Renal pelvis (tissue), 4 donors: ENCODE data around the gene TACR2. TPM values are rescaled to one million over a fixed set of nuclear protein-coding genes. Genes with fewer than 3 reads are reported as not detected.
A peak's percentile ranks its signal among the peaks of the same experiment; 100 is the strongest.

Experiments
- DNase-seq: peaks from one replicate; pipeline ENCODE4 v3.0.0-alpha.2; 2013
- polyA plus RNA-seq, 3 donors: library from polyadenylated mRNA; unstranded; fragments of 120-200 nt; gene quantifications; one replicate each; pipeline ENCODE4 v1.2.1, GENCODE V29; 2013; ENCODE audit not compliant: insufficient read length in 3 of 3

Gene TACR2
- polyA plus RNA-seq, 3 donors = 0.16 to 0.34 (median 0.29) TPM

DNA sequence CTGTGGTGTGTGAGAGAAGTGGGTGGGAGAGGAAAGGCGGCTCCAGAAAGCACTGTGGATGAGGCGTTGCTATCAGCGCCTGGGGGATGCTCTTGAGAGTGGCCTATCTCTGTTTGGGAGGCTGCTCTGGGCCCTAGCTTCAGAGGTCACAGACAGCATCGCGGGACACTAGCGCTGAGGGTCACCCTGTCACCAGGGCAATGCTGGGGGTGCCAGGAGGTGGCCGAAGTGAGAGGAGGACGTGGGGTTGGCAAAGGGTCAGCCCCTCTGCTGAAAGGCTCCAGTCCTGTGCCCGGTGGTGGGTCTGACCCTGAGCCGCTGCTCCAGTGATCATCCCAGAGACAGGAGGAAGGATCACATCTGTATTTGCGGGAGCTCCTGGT lies 3.0 kb upstream of the TACR2 start:
- no peak for DNase-seq

DNA sequence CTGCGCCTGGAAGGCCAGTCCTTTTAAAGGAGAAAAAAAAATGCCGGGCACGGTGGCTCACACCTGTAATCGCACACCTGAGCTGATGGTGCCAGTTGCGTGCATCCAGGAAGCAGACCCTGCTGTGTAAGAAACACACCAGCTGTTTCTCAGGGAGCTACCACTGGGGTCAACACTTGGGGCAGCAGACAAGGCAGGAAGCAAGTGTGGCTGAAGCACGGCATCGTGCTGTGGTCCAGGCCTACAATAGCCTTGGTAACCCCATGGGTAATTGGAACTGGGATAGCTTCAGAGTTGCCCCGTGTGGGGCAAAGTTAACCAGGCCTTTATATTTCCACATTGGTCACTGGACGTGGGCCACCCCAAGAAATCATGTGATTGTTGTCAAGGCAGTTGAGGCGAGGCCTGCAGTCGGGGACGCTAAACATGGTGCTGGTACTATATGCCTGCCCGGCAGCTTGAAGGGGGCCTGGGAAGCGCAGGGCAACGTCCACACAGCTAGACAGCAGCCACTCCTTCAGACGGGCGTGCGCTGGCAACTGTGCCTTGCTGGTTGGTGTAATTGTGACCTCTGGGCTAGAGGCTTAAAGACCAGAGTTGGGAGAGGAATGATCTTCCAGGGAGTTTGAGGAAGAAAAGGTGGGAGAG lies 2.5 kb upstream of the TACR2 start:
- no peak for DNase-seq

DNA sequence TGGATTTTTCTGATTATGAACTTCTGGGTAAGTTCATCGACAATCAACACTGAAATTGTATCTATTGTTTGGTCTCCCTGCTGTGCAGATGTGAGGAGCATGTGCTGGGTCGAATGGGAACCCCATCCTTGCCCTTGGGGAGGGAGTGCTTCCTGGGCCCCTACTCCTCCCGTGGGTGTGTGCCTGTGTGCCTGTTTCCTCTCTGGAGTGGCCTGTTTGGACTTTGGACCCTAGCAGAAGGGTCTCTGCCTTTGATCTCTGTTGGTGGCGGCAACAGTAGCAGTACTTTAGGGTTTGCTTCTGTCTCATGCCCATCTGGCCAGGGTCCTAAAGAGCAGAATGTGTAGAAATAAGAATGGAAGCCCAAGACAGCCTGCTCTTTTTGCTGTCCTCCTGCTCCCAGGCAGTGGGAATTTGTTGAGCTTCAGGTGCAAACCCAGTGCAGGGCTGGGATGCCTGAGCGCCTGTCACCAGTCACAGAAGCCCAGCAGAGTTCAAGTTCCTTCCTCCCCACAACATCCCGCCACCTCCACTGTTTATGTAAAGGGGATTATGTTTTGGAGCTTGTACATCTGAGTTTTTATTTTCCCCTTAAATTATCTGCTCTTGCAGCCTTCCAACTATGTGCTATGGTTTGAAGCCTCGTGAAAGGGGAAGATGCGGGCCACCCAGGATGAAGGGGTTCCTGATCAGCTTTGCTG lies 1.5 kb upstream of the TACR2 start:
- no peak for DNase-seq

DNA sequence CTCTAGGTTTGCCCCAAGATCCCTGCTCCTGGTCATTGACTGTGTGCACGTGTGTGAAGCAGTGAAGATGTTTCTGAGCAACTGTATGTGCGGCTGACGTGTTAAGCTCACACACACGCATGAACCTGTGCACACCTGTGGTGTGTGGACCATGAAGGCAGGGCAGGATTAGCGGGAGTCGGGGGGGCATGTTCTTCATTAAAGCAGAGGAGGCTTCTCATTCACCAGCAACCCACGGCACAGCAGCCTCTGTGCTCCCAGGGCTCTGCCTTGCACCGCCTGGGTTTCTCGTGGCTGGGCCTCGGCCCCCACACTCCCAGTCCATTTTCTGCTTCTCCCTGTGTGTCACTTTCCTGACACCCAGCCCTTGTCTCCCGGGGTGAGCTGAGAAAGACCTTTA lies 824 bp upstream of the TACR2 start:
- DNase-seq = no peak

DNA sequence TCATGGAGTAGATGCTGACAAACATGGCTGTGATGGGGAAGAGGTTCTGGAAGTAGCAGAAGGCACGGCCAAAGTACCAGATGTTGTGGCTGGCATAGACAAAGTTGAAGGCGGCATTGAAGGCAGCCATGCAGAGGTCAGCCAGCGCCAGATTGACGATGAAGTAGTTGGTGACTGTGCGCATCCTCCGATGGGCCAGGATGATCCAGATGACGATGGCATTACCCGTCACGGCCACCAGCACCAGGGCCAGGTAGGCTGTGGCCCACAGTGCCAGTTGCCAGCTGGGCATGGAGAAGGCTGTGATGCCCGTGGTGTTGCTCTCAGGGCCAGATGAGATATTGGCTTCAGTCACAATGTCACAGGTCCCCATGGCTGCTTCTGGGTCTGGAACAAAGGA lies 767 bp downstream of the TACR2 start:
- no peak for DNase-seq

DNA sequence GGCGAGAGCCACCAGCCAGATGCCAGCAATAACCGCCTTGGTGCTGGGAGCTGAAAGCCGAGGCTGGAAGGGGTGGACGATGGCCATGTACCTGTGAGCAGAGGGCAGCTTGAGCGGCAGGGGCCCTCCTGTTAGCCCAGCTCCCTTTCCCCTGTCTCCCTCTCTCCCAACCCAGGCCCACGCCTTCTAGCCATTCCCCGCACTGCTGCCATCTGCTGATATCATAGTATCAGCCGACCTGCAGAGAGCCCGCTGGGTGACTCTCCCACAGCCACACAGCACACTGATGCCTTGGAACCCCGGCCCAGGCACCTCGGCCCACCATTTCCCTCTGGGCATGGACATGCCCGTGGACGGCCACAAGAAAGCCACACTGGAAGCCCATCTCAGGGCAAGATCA lies 1.7 kb downstream of the TACR2 start:
- DNase-seq = no peak

DNA sequence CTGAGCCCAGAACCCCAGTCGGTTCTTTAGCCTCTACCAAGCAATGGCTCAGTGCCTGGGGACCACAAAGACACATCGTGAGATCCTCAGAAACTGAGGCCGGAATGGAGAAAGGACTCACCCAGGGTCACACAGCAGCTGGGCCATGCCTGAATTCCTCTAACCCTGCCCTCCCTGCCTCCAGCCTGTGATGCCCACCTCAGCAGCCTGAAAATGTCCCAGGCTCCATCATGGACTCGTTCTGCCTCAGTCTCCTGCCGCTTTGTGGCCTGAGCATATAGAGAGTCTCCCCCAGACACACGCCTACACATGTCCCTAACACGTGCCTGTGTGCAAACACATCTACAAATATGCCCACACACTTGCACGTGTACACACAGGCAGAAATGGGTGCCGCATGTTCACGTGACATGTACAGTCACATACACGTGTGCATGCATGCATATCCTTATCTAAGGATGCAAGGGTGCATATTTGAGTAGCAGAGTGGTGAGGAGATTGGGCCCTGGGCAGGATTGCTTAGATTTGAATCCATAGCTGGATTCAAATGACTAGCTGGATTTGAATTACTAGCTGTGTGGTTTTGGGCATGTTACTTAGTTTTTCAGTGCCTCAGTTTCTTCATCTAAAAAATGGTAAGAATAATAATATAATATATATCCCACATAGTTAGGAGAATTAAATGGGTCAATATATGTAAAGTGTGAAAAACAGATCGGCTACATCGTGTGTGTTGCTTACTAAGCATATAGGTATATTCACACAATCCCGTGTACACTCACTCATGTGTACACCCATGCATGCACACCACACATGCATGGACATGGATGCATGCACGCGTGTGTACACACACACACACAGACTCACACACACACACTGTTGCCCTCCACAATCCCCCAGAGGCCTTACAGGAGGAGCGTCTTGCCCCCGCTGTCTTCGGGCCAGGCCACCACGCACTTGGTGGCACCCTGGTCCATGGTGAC lies 2.4 kb downstream of the TACR2 start:
- DNase-seq = no peak

DNA sequence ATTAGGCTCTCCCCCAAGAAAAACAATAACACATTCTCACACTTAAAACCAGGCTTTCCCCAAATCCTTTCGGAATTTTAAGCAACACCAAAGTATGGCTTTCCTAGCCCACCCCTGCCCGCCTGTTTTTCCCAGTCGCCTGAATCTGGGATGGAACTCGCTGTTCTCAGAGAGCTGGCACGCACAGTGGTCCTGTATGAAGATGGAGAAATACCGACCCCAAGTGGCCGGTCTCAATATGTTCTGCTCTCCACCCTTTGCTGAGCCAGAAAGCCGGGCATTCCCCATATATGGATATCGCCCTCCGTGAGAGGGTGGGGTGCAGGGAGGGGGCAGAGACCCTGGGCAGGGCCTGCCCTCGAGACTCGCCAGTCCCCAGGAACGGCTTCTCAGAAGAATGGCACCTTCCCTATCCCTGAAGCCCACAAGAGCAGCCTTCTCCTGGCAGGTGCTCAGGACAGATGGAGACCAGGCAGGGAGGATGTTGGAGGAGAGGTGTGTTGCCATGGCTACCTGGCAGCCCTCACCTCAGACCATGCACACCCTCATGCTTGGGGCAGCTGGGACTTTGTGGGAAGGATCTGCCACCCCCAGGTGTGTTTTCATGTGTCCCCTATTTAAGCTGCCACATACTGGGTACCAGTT lies 3.4 kb downstream of the TACR2 start:
- DNase-seq = no peak

DNA sequence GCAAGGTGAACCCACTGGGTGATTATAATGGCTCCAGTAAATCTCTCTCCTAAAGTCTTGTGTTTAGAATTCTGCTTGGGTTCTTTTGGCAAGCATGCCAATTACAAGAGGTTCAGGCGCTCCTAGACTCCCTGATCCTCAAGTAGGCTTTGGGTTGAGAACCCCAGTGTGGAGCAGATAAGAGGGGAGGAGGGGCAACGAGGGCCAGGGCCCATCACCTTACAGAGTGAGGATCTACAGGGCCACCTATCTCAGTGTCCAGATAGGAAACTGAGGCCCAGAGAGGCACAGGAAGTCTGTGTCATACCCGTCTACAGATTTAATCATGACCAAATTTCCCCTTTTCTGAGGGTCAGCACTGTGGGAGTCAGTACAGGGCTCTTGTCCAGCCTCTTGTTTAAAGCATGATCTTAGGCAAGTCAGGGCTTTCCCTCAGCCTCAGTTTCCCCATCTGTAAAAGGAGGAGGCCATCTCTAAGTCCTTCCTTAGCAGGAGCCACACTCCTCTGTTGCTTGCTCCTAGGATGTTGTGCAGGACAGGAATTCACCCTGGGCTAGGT lies 4.4 kb downstream of the TACR2 start:
- DNase-seq = no peak

DNA sequence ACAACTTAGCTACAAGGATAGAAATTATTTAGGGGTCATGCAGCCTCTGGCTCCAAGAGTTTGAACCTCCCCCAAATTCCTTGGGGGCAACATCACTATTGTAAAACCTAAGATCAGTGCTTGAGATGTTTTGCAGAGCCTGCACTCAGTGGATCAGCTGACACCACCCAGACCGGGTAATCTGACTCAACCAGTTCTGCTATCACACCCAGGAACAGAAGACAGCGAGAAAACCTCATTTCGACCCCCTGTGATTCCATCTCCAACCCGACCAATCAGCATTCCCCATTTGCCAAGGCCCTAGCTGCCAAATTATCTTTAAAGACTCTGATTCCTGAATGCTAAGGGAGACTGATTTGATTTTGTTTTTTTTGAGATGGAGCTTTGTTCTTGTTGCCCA lies 5.2 kb downstream of the TACR2 start:
- no peak for DNase-seq

DNA sequence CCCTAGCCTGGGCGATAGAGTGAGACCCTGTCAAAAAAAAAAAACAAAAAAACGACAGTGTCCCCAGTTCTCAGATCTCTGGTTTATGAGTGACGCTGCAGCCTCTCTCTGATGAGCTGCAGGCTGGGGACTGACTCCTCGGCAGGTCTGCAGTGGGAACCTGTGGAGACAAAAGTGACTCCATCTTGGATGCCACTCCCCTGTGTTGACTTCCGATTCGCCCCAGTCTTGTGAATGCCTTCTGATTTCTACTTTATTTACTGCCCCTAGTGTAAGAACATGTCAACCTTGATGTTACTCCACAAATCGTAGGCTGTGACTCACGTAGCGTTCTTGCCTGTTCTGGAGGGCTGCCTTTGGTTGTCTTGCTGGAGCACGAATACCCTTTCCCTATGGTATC lies 6.2 kb downstream of the TACR2 start:
- no peak for DNase-seq

DNA sequence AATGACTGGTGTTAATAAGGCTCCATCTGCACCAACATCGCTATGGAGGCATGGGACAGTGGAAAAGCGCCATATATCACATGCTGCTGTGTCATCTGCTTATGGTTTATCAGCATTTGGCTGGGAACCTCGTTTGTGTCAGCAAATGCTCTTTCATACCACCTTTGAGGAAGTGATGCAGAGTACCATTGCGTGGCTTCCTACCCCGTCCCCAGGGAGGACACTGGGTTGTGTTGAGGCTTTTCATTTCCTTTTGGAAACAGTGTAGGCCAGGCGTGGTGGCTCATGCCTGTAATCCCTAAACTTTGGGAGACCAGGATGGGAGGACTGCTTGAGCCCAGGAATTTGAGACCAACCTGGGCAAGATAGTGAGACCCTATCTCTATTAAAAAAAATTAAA lies 6.8 kb downstream of the TACR2 start:
- DNase-seq = no peak

DNA sequence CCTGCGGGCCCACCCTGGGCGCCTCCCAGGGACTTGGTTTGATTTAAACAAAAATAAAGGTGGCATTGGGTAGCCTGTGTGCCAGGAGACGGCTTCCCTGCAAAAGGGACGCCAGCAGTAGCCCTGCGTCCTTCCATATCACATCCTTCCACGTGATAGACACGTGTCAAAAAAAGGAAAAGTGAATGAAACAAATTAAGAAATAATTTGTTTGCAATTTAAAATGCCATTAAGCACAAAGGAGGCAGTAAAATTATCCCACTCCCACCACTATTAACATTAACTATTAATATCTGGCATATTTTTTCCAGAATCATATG lies 7.6 kb downstream of the TACR2 start:
- DNase-seq = no peak

DNA sequence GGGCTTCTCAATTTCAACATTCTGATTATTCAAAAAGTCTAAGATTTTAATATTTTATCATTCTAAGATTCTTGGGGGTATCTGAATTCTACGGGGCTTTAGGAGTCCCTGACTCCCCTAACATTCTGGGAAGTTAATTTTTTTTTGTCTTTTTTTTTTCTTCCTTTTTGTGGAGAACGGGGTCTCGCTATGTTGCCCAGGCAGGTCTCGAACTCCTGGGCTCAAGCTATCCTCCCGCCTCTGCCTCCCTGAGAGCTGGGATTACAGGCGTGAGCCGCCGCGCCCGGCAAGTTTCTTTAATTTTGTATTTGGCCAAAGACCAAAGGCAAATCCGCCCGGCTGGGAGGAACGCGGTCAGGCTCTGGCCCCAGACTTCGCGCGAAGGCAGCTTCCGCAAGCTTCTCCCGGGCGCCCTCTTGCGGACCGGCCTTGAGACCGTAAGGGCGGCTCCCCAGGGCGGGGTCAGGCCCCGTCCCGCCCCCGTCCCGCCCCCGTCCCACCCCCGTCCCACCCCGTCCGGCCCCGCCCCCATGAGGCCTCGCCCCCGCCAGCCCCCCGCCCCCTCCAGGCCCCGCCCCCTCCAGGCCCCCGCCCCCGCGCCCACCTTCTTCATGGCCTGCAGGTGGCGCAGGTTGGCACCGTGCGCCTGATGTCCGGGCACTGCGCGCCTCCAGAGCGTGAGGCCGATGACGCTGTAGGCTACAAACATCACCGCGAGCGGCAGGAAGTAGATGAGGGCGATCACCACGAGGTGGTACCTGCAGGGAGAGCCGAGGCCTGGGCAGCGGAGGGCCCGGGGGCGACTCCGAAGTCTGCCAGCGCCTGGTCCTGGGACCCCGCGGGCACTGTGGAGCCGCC lies 8.2 kb downstream of the TACR2 start:
- peak; percentile 90 for DNase-seq

DNA sequence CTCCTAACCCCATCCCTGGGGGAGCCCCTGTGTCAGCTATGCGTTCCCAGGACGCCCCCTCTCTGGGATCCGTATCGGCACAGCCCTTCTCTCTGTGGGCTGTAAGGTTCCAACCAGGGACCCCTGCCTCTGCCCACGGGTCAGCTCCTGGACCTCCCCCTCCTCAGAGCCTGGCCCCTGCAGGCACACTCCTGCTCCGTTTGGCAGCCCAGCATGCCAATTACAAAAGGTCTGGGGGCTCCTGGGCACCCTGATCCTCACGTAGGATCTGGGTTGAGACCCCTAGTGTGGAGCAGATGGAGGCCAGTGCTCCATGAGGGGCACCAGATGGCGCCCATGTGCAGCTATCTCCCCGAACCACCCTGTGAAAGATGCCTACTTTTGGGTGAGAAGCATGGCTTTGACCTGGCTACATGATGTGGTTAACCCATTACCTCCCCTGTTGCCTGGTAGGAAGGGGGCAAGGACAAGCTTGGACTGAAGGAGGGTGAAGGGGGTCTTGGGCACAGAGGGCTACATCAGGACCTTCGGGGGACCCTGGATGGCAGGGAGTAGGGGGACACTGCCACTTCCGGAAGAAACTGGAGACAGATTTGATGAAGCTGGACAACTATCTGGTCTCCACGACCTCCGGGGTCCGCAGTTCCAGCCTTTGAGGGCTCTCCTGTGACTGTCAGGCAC lies 9.0 kb downstream of the TACR2 start:
- no peak for DNase-seq

DNA sequence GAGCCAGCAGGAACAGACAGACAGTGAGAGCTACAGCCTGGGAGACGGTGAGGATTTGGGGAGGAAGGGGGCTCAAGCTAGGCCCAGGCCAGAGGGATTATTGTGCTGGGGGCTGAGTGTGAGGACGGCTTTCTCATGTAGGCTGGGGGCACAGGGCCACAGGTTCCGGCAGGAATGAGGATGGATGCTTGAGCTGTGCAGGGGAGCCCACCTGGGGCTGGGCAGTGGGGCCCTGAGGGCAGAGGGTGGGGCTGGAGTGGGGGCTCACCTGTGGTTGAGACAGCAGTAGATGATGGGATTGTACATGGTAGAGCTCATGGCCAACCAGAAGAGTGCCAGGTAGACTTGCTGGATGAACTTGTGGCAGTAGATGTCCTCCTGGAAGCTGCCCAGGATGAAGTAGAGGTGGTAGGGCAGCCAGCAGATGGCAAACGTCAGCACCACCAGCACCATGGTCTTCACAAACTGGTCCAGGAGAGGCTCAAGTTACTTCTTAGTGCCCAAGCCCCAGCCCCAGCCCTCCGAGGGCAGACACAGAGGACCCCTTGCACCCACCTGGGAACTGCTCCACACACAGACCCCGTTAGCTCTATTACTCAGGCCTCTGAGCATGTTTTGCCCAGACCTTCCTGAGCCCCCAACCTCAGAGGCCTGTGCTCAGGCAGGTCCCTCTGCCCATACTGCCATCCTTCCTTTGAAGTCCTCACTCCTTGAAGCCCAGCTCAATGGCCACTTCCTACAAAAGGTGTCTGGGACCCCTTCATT lies 9.7 kb downstream of the TACR2 start:
- no peak for DNase-seq

DNA sequence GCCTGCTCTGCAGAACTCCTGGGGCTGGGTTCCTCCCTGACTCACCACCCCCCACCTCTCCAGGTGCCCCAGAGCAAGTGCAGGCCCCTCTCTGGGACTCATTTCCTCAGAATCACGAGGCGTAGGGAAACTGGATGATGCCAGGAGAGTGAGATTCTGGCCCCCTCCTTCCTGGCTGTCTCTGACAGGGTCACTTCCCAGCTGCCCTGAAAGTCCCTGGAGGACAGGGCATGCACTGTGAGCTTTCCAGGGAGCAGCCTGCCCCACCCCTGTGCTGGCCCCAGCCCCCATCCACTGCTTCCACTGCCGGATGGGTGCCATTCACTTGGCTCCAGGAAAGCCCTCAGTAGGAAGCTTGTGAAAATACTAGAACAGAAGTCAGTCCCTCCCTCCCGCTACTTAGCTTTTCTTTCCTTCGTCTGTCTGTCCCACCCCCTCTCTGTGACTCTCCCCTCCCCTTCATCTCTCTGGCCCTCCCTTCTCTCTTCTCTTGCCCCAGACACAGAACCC lies 10.4 kb downstream of the TACR2 start:
- no peak for DNase-seq

DNA sequence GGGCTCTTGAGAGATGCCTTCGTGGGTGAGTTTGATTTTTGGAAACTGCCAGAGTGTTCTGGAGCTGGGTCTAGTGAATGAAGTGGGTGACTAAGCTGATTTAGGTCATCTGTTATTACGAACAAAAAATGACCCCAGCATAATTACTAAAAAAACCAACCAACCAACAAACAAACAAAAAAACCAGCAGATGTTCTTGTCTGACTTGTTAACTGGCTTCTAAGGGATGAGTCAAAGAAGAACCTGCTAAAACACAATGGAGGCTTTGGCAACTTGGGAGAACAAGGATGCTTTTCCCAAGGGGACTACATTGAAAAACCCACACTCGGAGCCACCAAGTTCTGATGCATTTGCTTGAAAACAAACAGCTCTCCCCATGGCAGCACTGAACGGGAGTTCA lies 11.5 kb downstream of the TACR2 start:
- DNase-seq = no peak

DNA sequence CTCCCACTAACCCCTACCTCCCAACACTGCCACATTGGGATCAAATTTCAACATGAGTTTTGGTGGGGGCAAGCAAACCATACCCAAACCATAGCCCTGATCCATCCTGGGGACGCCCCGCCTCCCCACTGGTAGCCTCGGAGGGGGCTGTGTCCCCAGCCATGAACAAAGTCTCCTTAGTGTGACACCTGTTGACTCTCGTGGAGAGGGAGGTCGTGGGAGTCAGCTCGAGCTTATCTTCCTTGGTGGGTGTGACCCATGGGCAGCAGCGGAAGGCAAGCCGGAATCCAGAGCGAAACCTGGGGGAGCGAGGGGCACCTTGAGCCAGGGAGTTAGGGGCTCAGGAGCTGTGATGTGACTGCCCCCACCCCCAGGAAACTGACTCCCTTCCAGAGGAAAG lies 11.9 kb downstream of the TACR2 start:
- DNase-seq = no peak

DNA sequence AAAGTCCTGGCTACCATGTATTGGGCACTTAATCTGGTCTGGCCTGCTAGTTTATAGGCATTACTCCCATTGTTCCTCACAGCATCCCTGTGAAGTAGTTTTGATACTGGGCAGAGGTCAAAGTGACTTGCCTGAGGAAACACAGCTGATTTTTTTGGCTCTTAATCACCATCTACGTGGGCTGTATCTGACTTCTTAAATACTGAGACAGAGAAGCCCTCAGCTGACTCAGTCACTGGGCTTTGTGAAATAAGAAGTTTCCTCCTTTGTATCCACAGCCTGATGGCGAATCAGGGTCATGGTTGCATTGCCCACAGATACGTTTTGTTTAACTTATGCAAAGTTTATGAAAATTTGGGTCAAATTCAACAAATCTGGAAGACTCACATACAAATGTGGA lies 13.2 kb downstream of the TACR2 start:
- DNase-seq = no peak
